Hepatocyte (in vitro differentiated cells): Measurements from ENCODE around the gene GMEB2. TPM values are rescaled to one million over a fixed set of nuclear protein-coding genes. Genes with fewer than 3 reads are reported as not detected.
"Not testable (repeated sequence)": the region's sequence is repeated elsewhere in the genome, so short reads cannot be mapped to it uniquely, and the experiment has no call there.

Experiments
- DNase-seq: peaks from one replicate; pipeline ENCODE4 v3.0.0-alpha.2; 2016; ENCODE audit warnings: low spot score
- H2AFZ ChIP-seq: fragments of 200-600 bp; sonication (generic); 2 replicates; pipeline ENCODE4 v1.6.0; 2016; ENCODE audit warnings: antibody characterized with exemption, mild to moderate bottlenecking
- H3K27ac ChIP-seq: fragments of 200-600 bp; sonication (generic); 2 replicates; pipeline ENCODE4 v1.5.1; 2016; ENCODE audit warnings: mild to moderate bottlenecking
- H3K27me3 ChIP-seq: fragments of 200-600 bp; sonication (generic); 2 replicates; pipeline ENCODE4 v1.6.1; 2016
- H3K36me3 ChIP-seq: fragments of 200-600 bp; sonication (generic); replicated peaks from 2 replicates; pipeline ENCODE4 v1.5.1; 2016; ENCODE audit warnings: low read depth; ENCODE audit not compliant: insufficient read depth
- H3K4me1 ChIP-seq: fragments of 200-600 bp; sonication (generic); 2 replicates; pipeline ENCODE4 v1.5.1; 2016; ENCODE audit warnings: mild to moderate bottlenecking, moderate library complexity; ENCODE audit not compliant: insufficient read depth
- H3K4me2 ChIP-seq: fragments of 200-600 bp; sonication (generic); 2 replicates; pipeline ENCODE4 v1.6.0; 2016
- H3K4me3 ChIP-seq: fragments of 200-600 bp; sonication (generic); 2 replicates; pipeline ENCODE4 v1.5.1; 2016; ENCODE audit warnings: mild to moderate bottlenecking
- H3K79me2 ChIP-seq: fragments of 200-600 bp; sonication (generic); 2 replicates; pipeline ENCODE4 v1.6.0; 2017; ENCODE audit warnings: mild to moderate bottlenecking
- H3K9me2 ChIP-seq: fragments of 200-600 bp; sonication (generic); replicated peaks from 2 replicates; pipeline ENCODE4 v1.6.0; 2017; ENCODE audit warnings: mild to moderate bottlenecking; ENCODE audit not compliant: insufficient read depth
- H3K9me3 ChIP-seq: fragments of 200-600 bp; sonication (generic); 2 replicates; pipeline ENCODE4 v1.5.1; 2016; ENCODE audit warnings: low read depth, mild to moderate bottlenecking
- H4K20me1 ChIP-seq: fragments of 200-600 bp; sonication (generic); 2 replicates; pipeline ENCODE4 v1.6.0; 2016; ENCODE audit warnings: mild to moderate bottlenecking; ENCODE audit not compliant: insufficient read depth, poor library complexity, severe bottlenecking
- CTCF ChIP-seq: fragments of 200-600 bp; sonication (generic); IDR thresholded peaks from 2 replicates; pipeline ENCODE4 v1.5.1; 2016; ENCODE audit warnings: antibody characterized with exemption, mild to moderate bottlenecking; ENCODE audit not compliant: poor library complexity
- EZH2 ChIP-seq: fragments of 200-600 bp; sonication (generic); IDR thresholded peaks from 2 replicates; pipeline ENCODE4 v1.6.1; 2016; ENCODE audit warnings: antibody characterized with exemption, mild to moderate bottlenecking, borderline replicate concordance
- EZH2phosphoT487 ChIP-seq: fragments of 200-600 bp; sonication (generic); IDR thresholded peaks from one replicate; pipeline ENCODE4 v1.6.1; 2018; ENCODE audit warnings: antibody characterized with exemption, mild to moderate bottlenecking, low read depth, moderate library complexity; ENCODE audit not compliant: unreplicated experiment, severe bottlenecking
- WGBS: methylation state at CpG from one replicate; pipeline ENCODE4 v1.1.6; 2016; ENCODE audit warnings: low lambda C conversion rate; ENCODE audit errors: missing lambda C conversion rate; 5-methylcytosine and 5-hydroxymethylcytosine counted together
- polyA plus RNA-seq: library from polyadenylated mRNA; unstranded; fragments of >200 nt; fragmentation: Nextera tagmentation; extraction: Ambion mirVana; gene quantifications from 2 replicates; pipeline ENCODE4 v1.2.1, GENCODE V29; 2016
- total RNA-seq: library from RNA; depleted of rRNA; stranded (reverse); fragments of >200 nt; gene quantifications from 2 replicates; pipeline ENCODE4 v1.2.3, GENCODE V29; 2014

GMEB2 gene
- total and polyA plus RNA-seq, 2 experiments from 2014 or later: 8.7 to 10.7 TPM

DNA sequence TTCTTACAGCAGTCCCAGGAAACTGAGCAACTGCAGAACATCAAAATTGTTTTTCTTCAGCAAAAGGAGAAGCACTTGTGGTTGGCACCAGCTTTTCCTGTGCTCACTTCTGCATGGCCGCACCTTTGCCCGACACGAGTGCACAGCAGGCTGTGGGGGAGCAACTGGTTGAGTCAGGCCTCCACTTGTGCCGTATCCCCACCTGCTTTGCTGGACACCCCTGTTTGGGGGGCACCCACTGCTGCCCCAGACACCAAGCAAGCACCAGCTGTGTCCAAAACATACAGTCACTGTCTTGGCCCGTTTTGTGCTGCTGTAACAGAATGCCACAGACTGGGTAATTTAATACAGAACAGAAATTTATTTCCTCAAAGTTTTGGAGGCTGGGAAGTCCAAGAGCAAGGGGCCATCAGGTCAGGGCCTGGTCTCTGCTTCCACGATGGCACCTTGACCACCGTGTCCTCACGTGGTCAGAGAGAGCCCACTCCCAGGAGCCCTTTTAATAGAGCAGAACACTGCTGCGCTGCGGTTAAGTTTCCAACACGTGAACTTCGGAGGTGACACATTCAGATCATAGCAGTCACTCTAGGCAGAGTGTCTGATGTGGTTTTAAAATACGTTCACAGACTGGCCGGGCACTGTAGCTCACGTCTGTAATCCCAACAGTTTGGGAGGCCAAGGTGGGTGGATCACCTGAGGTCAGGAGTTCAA lies 8.7 kb upstream of the GMEB2 start:
- H4K20me1 ChIP-seq: no peaks in the 10 kb centered on the region
- no peak for DNase-seq
- TF ChIP-seq CTCF (no peak), EZH2phosphoT487 (no peak), EZH2 (no peak)
- no peak overlapping the region for H3K27ac ChIP-seq
- no peaks in the 10 kb centered on the region for H3K9me3 ChIP-seq
- H2AFZ ChIP-seq: no peak overlapping the region
- H3K4me1 ChIP-seq: no peaks in the 10 kb centered on the region
- no peaks in the 10 kb centered on the region for H3K79me2 ChIP-seq
- WGBS: 92% methylated on average over 15 of the region's 15 CpGs
- H3K4me2 ChIP-seq: no peak overlapping the region
- H3K27me3 ChIP-seq: no peaks in the 10 kb centered on the region
- H3K4me3 ChIP-seq: no peak overlapping the region
- H3K36me3 ChIP-seq: no peaks in the 10 kb centered on the region
- H3K9me2 ChIP-seq: no peaks in the 10 kb centered on the region

DNA sequence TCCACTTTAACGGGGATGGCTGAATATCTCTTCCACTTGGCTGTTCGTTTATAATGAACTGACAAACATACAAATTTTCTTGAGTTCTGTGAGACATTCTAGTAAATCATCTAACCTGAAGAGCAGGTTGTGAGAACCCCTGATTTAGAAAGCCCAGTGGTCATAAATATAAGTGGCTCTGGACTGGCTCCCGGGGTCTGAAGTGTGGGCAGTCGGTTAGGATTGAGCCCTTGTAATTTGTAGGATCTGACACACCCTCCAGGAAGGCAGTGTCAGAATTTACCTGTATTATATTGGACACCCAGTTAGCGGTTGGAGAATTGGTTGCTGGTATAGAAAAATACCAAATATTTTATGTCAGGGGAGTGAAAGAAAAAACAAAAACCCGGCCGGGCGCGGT lies 6.8 kb upstream of the GMEB2 start:
- Histone ChIP-seq H3K27ac (no peak overlapping the region), H2AFZ (no peak overlapping the region), H3K9me3 (no peaks in the 10 kb centered on the region), H3K79me2 (no peaks in the 10 kb centered on the region), H3K4me3 (no peak overlapping the region), H3K4me1 (no peaks in the 10 kb centered on the region), H4K20me1 (no peaks in the 10 kb centered on the region), H3K9me2 (no peaks in the 10 kb centered on the region), H3K27me3 (no peaks in the 10 kb centered on the region), H3K4me2 (no peak overlapping the region), H3K36me3 (no peaks in the 10 kb centered on the region)
- no peak for DNase-seq
- 94% methylated on average over 9 of the region's 9 CpGs for WGBS
- TF ChIP-seq EZH2phosphoT487: no peak
- TF ChIP-seq CTCF: no peak
- no peak for TF ChIP-seq EZH2

GRCh38 chr20:63631426-63631825 lies 4.5 kb upstream of the GMEB2 start:
- not testable (repeated sequence) for DNase-seq, H3K27me3 ChIP-seq, H4K20me1 ChIP-seq, H3K27ac ChIP-seq, H3K4me2 ChIP-seq, H3K36me3 ChIP-seq, H3K9me2 ChIP-seq, H3K4me3 ChIP-seq, H2AFZ ChIP-seq, H3K9me3 ChIP-seq
- H3K4me1 ChIP-seq: peaks cover 12% of the 10 kb centered on the region
- peaks cover 14% of the 10 kb centered on the region for H3K79me2 ChIP-seq
- 49% methylated on average over 10 of the region's 10 CpGs for WGBS

GRCh38 chr20:63630956-63631355 lies 4.1 kb upstream of the GMEB2 start:
- not testable (repeated sequence) for DNase-seq, H3K9me3 ChIP-seq, H3K4me3 ChIP-seq, H3K36me3 ChIP-seq, H3K27me3 ChIP-seq, H3K9me2 ChIP-seq, H3K4me2 ChIP-seq, H2AFZ ChIP-seq, H4K20me1 ChIP-seq, H3K27ac ChIP-seq
- WGBS: 90% methylated on average over 6 of the region's 6 CpGs
- peaks cover 19% of the 10 kb centered on the region for H3K79me2 ChIP-seq
- peaks cover 12% of the 10 kb centered on the region for H3K4me1 ChIP-seq
